ENCODE results near the gene PSG7.
"Not testable (repeated sequence)": the region's sequence is repeated elsewhere in the genome, so short reads cannot be mapped to it uniquely, and the experiment has no call there.

The PSG7 gene

GRCh38 chr19:42937107-42937506 is at the start of gene PSG7:
PSG7 (minus strand) TSS chr19:42937207; CDS start chr19:42937076, 131 bp downstream.
- not testable (repeated sequence) for DNase-seq (ENCODE audit: low read depth); H3K4me3 ChIP-seq (ENCODE audit: low read depth, low read length)

GRCh38 chr19:42985588-42985987 is 48.6 kb upstream of the PSG7 start:
- DNase-seq (ENCODE audit: low read depth): no peak

GRCh38 chr19:42982111-42982510 is 45.1 kb upstream of the PSG7 start:
- not testable (repeated sequence) for H3K4me3 ChIP-seq (ENCODE audit: low read depth, low read length); DNase-seq (ENCODE audit: low read depth)

More at GRCh38 chr19:42985588-42985987, 48.6 kb upstream of the PSG7 start:
- H3K4me3 ChIP-seq (ENCODE audit: low read depth, low read length): no peak overlapping the region

GRCh38 chr19:42971451-42971850 is 34.4 kb upstream of the PSG7 start:
- not testable (repeated sequence) for DNase-seq (ENCODE audit: low read depth); H3K4me3 ChIP-seq (ENCODE audit: low read depth, low read length)

GRCh38 chr19:42965176-42965575 is 28.2 kb upstream of the PSG7 start:
- peak; percentile 11 for DNase-seq (ENCODE audit: low read depth)
- no peak overlapping the region for H3K4me3 ChIP-seq (ENCODE audit: low read depth, low read length)

GRCh38 chr19:42961119-42961518 is 24.1 kb upstream of the PSG7 start:
- no peak overlapping the region for H3K4me3 ChIP-seq (ENCODE audit: low read depth, low read length)
- DNase-seq (ENCODE audit: low read depth): no peak

GRCh38 chr19:42952126-42952525 is 15.1 kb upstream of the PSG7 start:
- H3K4me3 ChIP-seq (ENCODE audit: low read depth, low read length); DNase-seq (ENCODE audit: low read depth): not testable (repeated sequence)

GRCh38 chr19:42951476-42951875 is 14.5 kb upstream of the PSG7 start:
- not testable (repeated sequence) for H3K4me3 ChIP-seq (ENCODE audit: low read depth, low read length); DNase-seq (ENCODE audit: low read depth)

- H3K4me3 ChIP-seq (ENCODE audit: low read depth, low read length): no peak overlapping the region
- no peak for DNase-seq (ENCODE audit: low read depth)
Observed at GRCh38 chr19:42942187-42942789, 5.3 kb upstream of the PSG7 start.

GRCh38 chr19:42934726-42935125 is 2.3 kb downstream of the PSG7 start:
- DNase-seq (ENCODE audit: low read depth); H3K4me3 ChIP-seq (ENCODE audit: low read depth, low read length): not testable (repeated sequence)

GRCh38 chr19:42934183-42934582 is 2.8 kb downstream of the PSG7 start:
- H3K4me3 ChIP-seq (ENCODE audit: low read depth, low read length); DNase-seq (ENCODE audit: low read depth): not testable (repeated sequence)

GRCh38 chr19:42933412-42933811 is 3.6 kb downstream of the PSG7 start:
- not testable (repeated sequence) for H3K4me3 ChIP-seq (ENCODE audit: low read depth, low read length); DNase-seq (ENCODE audit: low read depth)

GRCh38 chr19:42932485-42933101 is 4.4 kb downstream of the PSG7 start:
- peak; percentile 56 for DNase-seq (ENCODE audit: low read depth)
- not testable (repeated sequence) for H3K4me3 ChIP-seq (ENCODE audit: low read depth, low read length)

GRCh38 chr19:42930214-42930613 is 6.8 kb downstream of the PSG7 start:
- not testable (repeated sequence) for DNase-seq (ENCODE audit: low read depth); H3K4me3 ChIP-seq (ENCODE audit: low read depth, low read length)

GRCh38 chr19:42928896-42929295 is 8.1 kb downstream of the PSG7 start:
- no peak overlapping the region for H3K4me3 ChIP-seq (ENCODE audit: low read depth, low read length)
- DNase-seq (ENCODE audit: low read depth): no peak

- DNase-seq (ENCODE audit: low read depth): no peak
- H3K4me3 ChIP-seq (ENCODE audit: low read depth, low read length): no peak overlapping the region
Observed at GRCh38 chr19:42926781-42927180, 10.2 kb downstream of the PSG7 start.

GRCh38 chr19:42923106-42923505 is 13.9 kb downstream of the PSG7 start:
- H3K4me3 ChIP-seq (ENCODE audit: low read depth, low read length): not testable (repeated sequence)
- DNase-seq (ENCODE audit: low read depth): peak; percentile 6

GRCh38 chr19:42920971-42921370 is 16.0 kb downstream of the PSG7 start:
- not testable (repeated sequence) for H3K4me3 ChIP-seq (ENCODE audit: low read depth, low read length); DNase-seq (ENCODE audit: low read depth)

GRCh38 chr19:42919757-42920079 is 17.3 kb downstream of the PSG7 start:
- DNase-seq (ENCODE audit: low read depth): no peak
- no peak overlapping the region for H3K4me3 ChIP-seq (ENCODE audit: low read depth, low read length)

GRCh38 chr19:42919070-42919756 is 17.8 kb downstream of the PSG7 start:
- H3K4me3 ChIP-seq (ENCODE audit: low read depth, low read length); DNase-seq (ENCODE audit: low read depth): not testable (repeated sequence)
